Upper lobe of right lung (tissue), 1 donor: Measurements from ENCODE around the gene PCBP1. TPM values are rescaled to one million over a fixed set of nuclear protein-coding genes. Genes with fewer than 3 reads are reported as not detected.

ENCODE experiments used
- ATAC-seq: fragments of 200-7000 bp; cut with Tn5 transposase; one replicate; pipeline ENCODE4 v1.9.1; 2020; ENCODE audit warnings: mild to moderate bottlenecking, moderate library complexity
- DNase-seq: peaks from one replicate; pipeline ENCODE4 v3.0.0-alpha.2; 2020
- H3K27ac ChIP-seq: fragments of 200-600 bp; one replicate; pipeline ENCODE4 v1.8.0; 2022
- H3K27me3 ChIP-seq: fragments of 200-600 bp; one replicate; pipeline ENCODE4 v1.8.0; 2022; ENCODE audit warnings: mild to moderate bottlenecking
- H3K36me3 ChIP-seq: fragments of 200-600 bp; one replicate; pipeline ENCODE4 v1.8.0; 2022
- H3K4me1 ChIP-seq: fragments of 200-600 bp; one replicate; pipeline ENCODE4 v1.8.0; 2022
- H3K4me3 ChIP-seq: fragments of 200-600 bp; one replicate; pipeline ENCODE4 v1.8.0; 2022; ENCODE audit warnings: mild to moderate bottlenecking
- H3K9me3 ChIP-seq: fragments of 200-600 bp; one replicate; pipeline ENCODE4 v1.8.0; 2022
- intact Hi-C: fragments of 100-400 bp; cut with DNase I; formaldehyde crosslinking; loops from one replicate; pipeline ENCODE4 v1.11.0; 2022
- total RNA-seq: library from RNA; stranded (reverse); fragmentation: NEBNext Ultra II Directional; extraction: Animal tissue kit (Norgen Biotek cat#: 25700); gene quantifications from one replicate; pipeline ENCODE4 v1.2.1, GENCODE V29; 2021
- TF ChIP-seq, protein P1 (sequence below): fragments of 200-600 bp; IDR thresholded peaks from one replicate; pipeline ENCODE4 v1.8.0; 2022; ENCODE audit warnings: antibody characterized with exemption
- donor health status: DM: no; HTN: yes; CAD: no; lungs with severe emphysema.

PCBP1 gene
- total RNA-seq, 1 donor from 2014 or later: 337 TPM

DNA sequence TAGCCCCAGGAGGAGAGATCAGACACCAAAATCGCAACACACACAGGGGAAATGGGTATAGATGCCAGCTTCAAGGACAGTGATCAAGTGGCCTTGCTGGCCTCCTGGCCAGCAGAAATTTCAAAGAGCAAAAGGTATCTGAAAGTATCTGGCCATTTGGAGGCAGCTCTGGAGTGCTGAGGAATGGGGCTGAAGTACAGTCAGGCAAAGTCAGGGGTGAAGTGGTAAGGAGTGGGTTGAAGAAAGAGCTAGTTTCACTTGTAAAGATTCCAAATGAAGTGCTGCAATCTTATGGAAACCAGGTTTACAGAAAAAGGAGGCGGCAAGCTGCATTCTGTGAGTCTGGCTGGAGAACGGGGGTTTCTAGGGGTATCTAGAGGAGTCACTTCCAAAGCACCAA is 19.2 kb upstream of the PCBP1 start:
- peaks cover 34% of the 10 kb centered on the region for H3K4me1 ChIP-seq
- H3K4me3 ChIP-seq: no peak overlapping the region
- intact Hi-C loops: loop anchor here (10.0 kb wide), 1 partner anchor 143 kb away; no protein-coding TSS in a partner anchor
- ATAC-seq (peak; percentile 64), DNase-seq (no peak)
- H3K27me3 ChIP-seq: no peaks in the 10 kb centered on the region
- peaks cover 25% of the 10 kb centered on the region for H3K36me3 ChIP-seq
- H3K27ac ChIP-seq: peak overlapping the region; percentile 83
- TF ChIP-seq, protein P1, sequence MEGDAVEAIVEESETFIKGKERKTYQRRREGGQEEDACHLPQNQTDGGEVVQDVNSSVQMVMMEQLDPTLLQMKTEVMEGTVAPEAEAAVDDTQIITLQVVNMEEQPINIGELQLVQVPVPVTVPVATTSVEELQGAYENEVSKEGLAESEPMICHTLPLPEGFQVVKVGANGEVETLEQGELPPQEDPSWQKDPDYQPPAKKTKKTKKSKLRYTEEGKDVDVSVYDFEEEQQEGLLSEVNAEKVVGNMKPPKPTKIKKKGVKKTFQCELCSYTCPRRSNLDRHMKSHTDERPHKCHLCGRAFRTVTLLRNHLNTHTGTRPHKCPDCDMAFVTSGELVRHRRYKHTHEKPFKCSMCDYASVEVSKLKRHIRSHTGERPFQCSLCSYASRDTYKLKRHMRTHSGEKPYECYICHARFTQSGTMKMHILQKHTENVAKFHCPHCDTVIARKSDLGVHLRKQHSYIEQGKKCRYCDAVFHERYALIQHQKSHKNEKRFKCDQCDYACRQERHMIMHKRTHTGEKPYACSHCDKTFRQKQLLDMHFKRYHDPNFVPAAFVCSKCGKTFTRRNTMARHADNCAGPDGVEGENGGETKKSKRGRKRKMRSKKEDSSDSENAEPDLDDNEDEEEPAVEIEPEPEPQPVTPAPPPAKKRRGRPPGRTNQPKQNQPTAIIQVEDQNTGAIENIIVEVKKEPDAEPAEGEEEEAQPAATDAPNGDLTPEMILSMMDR: no peak
- no peaks in the 10 kb centered on the region for H3K9me3 ChIP-seq

DNA sequence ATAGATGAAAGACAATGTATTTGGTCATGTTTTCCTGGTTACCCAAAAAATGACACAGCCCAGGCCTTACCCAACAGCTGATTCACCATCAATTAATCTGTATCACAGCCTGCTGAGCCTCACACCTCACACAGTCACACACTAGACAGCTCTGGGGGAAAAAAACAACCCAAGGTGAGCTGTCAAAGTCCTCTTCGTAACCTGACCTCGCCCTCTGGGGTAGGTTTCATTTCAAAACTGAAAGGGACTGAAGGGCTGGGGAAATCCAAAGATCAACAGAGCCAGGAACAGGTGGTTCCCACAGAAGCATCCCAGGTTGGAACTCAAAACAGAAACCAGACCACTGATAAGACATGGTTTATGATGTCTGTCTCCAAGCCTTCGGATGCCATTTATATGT is 18.2 kb upstream of the PCBP1 start:
- Histone ChIP-seq H3K27me3 (no peaks in the 10 kb centered on the region), H3K4me1 (peaks cover 34% of the 10 kb centered on the region), H3K9me3 (no peaks in the 10 kb centered on the region), H3K27ac (peak overlapping the region; percentile 83), H3K36me3 (peaks cover 16% of the 10 kb centered on the region), H3K4me3 (no peak overlapping the region)
- TF ChIP-seq, protein P1: no peak
- ATAC-seq: peak; percentile 47
- no peak for DNase-seq
- intact Hi-C loops: loop anchor here (10.0 kb wide), 1 partner anchor 144 kb away; no protein-coding TSS in a partner anchor

DNA sequence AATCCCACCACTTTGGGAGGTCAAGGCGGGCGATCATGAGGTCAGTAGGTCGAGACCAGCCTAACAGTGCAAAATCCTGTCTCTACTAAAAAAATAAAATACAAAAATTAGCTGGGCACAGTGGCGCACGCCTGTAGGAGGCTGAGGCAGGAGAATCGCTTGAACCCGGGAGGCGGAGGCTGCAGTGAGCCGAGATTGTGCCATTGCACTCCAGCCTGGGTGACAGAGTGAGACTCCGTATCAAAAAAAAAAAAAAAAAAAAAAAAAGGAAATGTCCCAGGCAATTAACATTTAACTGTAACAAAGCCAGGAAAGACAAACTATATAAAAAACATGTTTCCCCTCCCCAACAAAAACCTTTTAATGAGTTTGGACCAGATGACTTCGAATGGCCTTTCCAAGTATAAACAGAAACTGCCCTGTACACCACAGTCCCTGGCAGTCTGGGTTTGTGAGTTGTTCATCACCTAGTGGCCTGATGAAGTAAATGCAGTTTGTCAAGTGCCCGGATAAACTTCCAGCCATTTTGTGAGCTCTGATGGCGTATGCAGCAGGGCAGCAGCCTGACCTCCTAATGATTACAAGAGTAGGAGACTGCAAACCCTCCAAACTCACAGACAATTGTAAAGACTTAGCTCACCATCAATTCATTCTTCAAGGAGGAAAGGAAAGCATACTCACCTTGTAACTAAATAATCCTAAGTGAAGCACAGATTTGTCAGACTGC is 16.6 kb upstream of the PCBP1 start:
- DNase-seq: no peak

DNA sequence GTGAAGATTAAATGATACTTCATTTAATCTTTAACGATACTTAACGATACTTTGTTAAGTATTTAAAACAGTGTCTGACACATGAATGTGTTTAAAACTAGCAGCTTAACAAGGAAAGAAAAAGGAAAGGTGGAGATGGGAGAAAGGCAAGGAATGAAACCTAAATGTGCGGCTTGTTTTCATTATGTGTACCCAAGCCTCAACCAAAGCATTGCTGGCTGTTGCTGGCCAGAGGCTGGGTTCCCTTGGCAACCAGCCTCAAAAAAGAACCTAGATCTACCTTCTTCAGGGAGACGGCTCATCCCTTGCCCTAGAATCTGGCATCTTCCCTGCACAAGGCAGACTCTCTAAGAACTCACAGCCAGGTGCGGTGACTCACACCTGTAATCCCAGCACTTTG is 13.8 kb upstream of the PCBP1 start:
- peaks cover 34% of the 10 kb centered on the region for H3K36me3 ChIP-seq
- no peak overlapping the region for H3K4me3 ChIP-seq
- H3K9me3 ChIP-seq: no peaks in the 10 kb centered on the region
- ATAC-seq (no peak), DNase-seq (no peak)
- intact Hi-C loops: no loop called here
- H3K4me1 ChIP-seq: peaks cover 33% of the 10 kb centered on the region
- no peaks in the 10 kb centered on the region for H3K27me3 ChIP-seq
- H3K27ac ChIP-seq: no peak overlapping the region
- TF ChIP-seq, protein P1: no peak

More for the DNA sequence above, 16.6 kb upstream of the PCBP1 start:
- Histone ChIP-seq H3K36me3 (peaks cover 16% of the 10 kb centered on the region), H3K4me1 (peaks cover 34% of the 10 kb centered on the region), H3K4me3 (peak overlapping the region; percentile 16), H3K27ac (peak overlapping the region; percentile 83), H3K9me3 (no peaks in the 10 kb centered on the region), H3K27me3 (no peaks in the 10 kb centered on the region)
- ATAC-seq: peak; percentile 98
- intact Hi-C loops: no loop called here
- TF ChIP-seq, protein P1: peak; percentile 83

DNA sequence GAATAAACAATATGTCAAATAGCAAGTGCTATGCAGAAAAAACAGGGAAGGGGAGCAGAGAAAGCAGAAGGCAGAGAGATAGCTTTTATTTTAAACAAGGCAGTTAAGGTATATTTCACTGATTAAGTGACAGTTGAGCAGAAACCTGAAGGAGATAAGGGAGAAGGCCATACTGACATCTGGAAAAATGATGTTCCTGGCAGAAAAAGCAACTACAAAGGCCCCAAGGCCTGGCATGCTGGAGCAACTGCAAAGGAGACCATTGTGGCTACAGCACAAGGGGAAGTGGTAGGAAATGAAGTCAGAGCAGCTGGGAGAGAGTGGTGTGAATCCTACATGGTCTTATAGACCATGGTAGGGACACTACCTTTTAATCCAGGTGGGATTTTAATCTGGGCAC is 8.9 kb upstream of the PCBP1 start:
- Histone ChIP-seq H3K27ac (peak overlapping the region; percentile 44), H3K36me3 (peaks cover 78% of the 10 kb centered on the region), H3K9me3 (no peaks in the 10 kb centered on the region), H3K4me1 (peaks cover 10% of the 10 kb centered on the region), H3K27me3 (no peaks in the 10 kb centered on the region), H3K4me3 (no peak overlapping the region)
- ATAC-seq (peak; percentile 62), DNase-seq (no peak)
- intact Hi-C loops: no loop called here
- TF ChIP-seq, protein P1: no peak
